Breast epithelium (tissue), 3 donors: ENCODE data around the gene RNMT.

Experiments used
- POLR2A ChIP-seq: fragments of 450-650 bp; IDR thresholded peaks from one replicate; pipeline ENCODE4 v1.6.1; 2016; ENCODE audit warnings: antibody characterized with exemption, mild to moderate bottlenecking, moderate library complexity
- POLR2AphosphoS5 ChIP-seq, 3 donors: sonication (generic); formaldehyde crosslinking; IDR thresholded peaks; one replicate each; pipeline ENCODE4 v1.6.1; 2017; ENCODE audit warnings: antibody characterized with exemption in 3 of 3
- TF ChIP-seq, protein P1 (sequence below), 3 donors: fragments of 450-650 bp; IDR thresholded peaks; one replicate each; pipeline ENCODE4 v1.5.1; 2016 to 2017; ENCODE audit warnings: antibody characterized with exemption in 3 of 3, mild to moderate bottlenecking in 3 of 3, moderate library complexity in 3 of 3

DNA sequence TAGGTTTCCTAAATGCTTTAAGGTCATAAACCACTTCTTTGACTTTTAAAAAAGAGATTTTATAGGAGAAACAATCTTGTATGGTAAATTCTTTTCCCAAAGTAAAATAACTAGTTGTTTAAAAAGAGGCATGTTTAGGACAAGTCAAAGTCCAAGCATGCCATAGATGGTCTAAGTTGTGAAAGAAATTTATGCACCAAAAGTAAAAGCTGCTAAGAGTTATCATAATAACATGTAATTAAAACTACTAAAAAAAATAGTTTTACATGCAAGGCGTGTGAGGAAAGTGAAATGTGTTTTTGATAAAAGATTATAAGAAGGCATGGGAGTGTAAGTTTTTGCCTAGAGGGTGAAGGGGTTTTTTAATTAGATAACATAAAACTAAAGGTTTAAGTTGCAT lies 22.6 kb upstream of the RNMT start:
- TF ChIP-seq POLR2A: no peak
- TF ChIP-seq, protein P1, sequence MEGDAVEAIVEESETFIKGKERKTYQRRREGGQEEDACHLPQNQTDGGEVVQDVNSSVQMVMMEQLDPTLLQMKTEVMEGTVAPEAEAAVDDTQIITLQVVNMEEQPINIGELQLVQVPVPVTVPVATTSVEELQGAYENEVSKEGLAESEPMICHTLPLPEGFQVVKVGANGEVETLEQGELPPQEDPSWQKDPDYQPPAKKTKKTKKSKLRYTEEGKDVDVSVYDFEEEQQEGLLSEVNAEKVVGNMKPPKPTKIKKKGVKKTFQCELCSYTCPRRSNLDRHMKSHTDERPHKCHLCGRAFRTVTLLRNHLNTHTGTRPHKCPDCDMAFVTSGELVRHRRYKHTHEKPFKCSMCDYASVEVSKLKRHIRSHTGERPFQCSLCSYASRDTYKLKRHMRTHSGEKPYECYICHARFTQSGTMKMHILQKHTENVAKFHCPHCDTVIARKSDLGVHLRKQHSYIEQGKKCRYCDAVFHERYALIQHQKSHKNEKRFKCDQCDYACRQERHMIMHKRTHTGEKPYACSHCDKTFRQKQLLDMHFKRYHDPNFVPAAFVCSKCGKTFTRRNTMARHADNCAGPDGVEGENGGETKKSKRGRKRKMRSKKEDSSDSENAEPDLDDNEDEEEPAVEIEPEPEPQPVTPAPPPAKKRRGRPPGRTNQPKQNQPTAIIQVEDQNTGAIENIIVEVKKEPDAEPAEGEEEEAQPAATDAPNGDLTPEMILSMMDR (IDR thresholded peaks at IDR 0.05): no peak
- no peak for TF ChIP-seq POLR2AphosphoS5 (IDR thresholded peaks at IDR 0.05)
